Fibroblast of skin of abdomen (primary cell): ENCODE data around the gene SDK2.
A peak's percentile ranks its signal among the peaks of the same experiment; 100 is the strongest.

ENCODE experiments used
- DNase-seq: peaks from one replicate; pipeline ENCODE4 v3.0.0-alpha.2; 2013

The SDK2 gene

GRCh38 chr17:73337330-73337710, 306.9 kb downstream of the SDK2 start:
- no peak for DNase-seq

GRCh38 chr17:73336408-73337329, 307.6 kb downstream of the SDK2 start:
- DNase-seq: no peak

- DNase-seq: peak; percentile 19
These were observed 308.4 kb downstream of the SDK2 start for GRCh38 chr17:73335591-73336407.

GRCh38 chr17:73334771-73335513, 309.3 kb downstream of the SDK2 start:
- no peak for DNase-seq

GRCh38 chr17:73333445-73333844, 310.8 kb downstream of the SDK2 start:
- peak; percentile 33 for DNase-seq

GRCh38 chr17:73331060-73331459, 313.2 kb downstream of the SDK2 start:
- DNase-seq: no peak

- DNase-seq: no peak
These were observed 316.6 kb downstream of the SDK2 start for GRCh38 chr17:73327676-73328075.

GRCh38 chr17:73325527-73325842, 318.8 kb downstream of the SDK2 start:
- DNase-seq: peak; percentile 73

GRCh38 chr17:73324711-73325526, 319.3 kb downstream of the SDK2 start:
- no peak for DNase-seq

- DNase-seq: peak; percentile 44
These were observed 320.1 kb downstream of the SDK2 start for GRCh38 chr17:73324160-73324475.

- DNase-seq: peak; percentile 37
These were observed 320.7 kb downstream of the SDK2 start for GRCh38 chr17:73323409-73324159.

GRCh38 chr17:73320601-73321264, 323.5 kb downstream of the SDK2 start:
- DNase-seq: peak; percentile 45

- no peak for DNase-seq
These were observed 324.5 kb downstream of the SDK2 start for GRCh38 chr17:73319766-73320165.

- DNase-seq: no peak
These were observed 325.4 kb downstream of the SDK2 start for GRCh38 chr17:73318836-73319235.

GRCh38 chr17:73318427-73318813, 325.8 kb downstream of the SDK2 start:
- no peak for DNase-seq

GRCh38 chr17:73317513-73318426, 326.5 kb downstream of the SDK2 start:
- DNase-seq: no peak

GRCh38 chr17:73316919-73317505, 327.2 kb downstream of the SDK2 start:
- no peak for DNase-seq

- no peak for DNase-seq
These were observed 328.8 kb downstream of the SDK2 start for GRCh38 chr17:73315471-73315870.

GRCh38 chr17:73313526-73314127, 330.6 kb downstream of the SDK2 start:
- DNase-seq: no peak
